Measurements from ENCODE around the gene NBDY.

DNA sequence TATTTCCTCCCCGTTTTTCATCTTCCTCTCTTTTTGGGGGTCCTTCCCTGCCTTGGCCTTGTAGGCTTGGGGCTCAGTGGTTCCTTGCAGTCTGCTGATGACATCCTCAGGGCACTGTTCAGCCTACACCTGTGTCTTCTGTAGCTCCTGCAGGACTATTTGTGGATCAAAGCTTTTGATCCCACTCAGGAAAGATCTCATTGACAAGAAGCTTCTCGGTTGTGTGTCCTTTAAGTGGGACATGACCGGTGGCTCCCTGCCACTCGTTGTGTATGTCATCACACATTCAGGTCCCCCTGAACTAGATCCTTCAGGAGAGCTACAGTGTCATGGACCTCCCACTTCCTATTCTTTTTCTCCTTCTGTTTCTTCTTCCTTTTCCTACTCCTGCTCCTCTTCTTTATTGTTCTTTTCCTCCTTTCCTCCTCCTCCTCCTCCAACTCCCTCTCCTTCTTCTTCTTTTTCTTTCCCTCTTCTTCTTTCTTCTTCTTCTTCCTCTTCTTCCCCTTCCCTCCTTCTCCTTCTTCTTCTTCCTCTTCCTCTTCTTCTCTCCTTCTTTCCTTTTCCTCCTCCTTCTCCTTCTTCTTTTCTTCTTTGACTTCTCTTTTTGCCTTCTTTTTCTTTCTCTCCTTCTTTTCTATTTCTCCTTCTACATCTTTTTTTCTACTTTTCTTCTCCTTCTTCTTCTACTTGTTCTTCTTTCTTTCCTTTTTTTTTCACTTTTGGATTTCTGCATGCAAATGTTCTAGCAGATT is 67.8 kb downstream of the NBDY start:
- TF ChIP-seq, protein P1, sequence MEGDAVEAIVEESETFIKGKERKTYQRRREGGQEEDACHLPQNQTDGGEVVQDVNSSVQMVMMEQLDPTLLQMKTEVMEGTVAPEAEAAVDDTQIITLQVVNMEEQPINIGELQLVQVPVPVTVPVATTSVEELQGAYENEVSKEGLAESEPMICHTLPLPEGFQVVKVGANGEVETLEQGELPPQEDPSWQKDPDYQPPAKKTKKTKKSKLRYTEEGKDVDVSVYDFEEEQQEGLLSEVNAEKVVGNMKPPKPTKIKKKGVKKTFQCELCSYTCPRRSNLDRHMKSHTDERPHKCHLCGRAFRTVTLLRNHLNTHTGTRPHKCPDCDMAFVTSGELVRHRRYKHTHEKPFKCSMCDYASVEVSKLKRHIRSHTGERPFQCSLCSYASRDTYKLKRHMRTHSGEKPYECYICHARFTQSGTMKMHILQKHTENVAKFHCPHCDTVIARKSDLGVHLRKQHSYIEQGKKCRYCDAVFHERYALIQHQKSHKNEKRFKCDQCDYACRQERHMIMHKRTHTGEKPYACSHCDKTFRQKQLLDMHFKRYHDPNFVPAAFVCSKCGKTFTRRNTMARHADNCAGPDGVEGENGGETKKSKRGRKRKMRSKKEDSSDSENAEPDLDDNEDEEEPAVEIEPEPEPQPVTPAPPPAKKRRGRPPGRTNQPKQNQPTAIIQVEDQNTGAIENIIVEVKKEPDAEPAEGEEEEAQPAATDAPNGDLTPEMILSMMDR (IDR thresholded peaks at IDR 0.05; ENCODE audit: low read depth, low read length): no peak
- TF ChIP-seq, protein P2, sequence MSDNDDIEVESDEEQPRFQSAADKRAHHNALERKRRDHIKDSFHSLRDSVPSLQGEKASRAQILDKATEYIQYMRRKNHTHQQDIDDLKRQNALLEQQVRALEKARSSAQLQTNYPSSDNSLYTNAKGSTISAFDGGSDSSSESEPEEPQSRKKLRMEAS (IDR thresholded peaks at IDR 0.05; ENCODE audit: low read depth, low read length): no peak

Measured in NB4 (cell line).